ENCODE measurements around the gene WDFY4.

DNA sequence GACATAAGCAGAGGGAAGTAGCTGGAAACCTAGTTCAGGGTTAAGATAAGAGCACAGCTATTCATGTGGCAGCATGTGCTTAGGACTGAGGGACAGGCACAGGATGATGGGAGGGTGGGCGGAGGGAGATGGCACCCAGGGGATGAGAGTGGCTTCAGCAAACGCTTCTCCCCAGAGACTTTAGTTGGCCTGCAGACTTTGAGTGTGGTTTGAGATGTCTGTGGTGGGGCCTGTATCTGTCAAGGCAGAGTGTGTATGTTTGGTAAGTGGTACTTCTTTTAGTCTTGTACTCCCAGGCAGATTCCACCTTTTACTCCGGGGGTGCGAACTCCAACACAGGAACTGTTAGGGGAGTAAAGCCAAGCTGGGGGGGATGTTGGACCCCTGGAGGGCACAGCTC is 88.9 kb downstream of the WDFY4 start:
- TF ChIP-seq SP1 (IDR thresholded peaks at IDR 0.05) (no peak), SP1 (CRISPR knock-in tag; IDR thresholded peaks at IDR 0.05) (no peak), PAF1 (CRISPR knock-in tag; IDR thresholded peaks at IDR 0.05) (no peak), PCBP2 (optimal IDR thresholded peaks at IDR 0.05; ENCODE audit: low read depth, low read length, poor library complexity, severe bottlenecking) (no peak), POLR2AphosphoS5 (IDR thresholded peaks at IDR 0.05; ENCODE audit: low read depth, low read length) (no peak), CTCF (CRISPR knock-in tag; IDR thresholded peaks at IDR 0.05) (no peak), BCL6 (CRISPR knock-in tag; IDR thresholded peaks at IDR 0.05) (no peak), NR2C2 (CRISPR knock-in tag; IDR thresholded peaks at IDR 0.05; ENCODE audit: borderline replicate concordance) (no peak), TAF1 (CRISPR knock-in tag; IDR thresholded peaks at IDR 0.05) (no peak), ISL2 (CRISPR knock-in tag; IDR thresholded peaks at IDR 0.05) (no peak), ZNF660 (CRISPR knock-in tag; IDR thresholded peaks at IDR 0.05; ENCODE audit: borderline replicate concordance, low read depth) (no peak), NFKBIZ (CRISPR knock-in tag; IDR thresholded peaks at IDR 0.05) (no peak), EP300 (IDR thresholded peaks at IDR 0.05; ENCODE audit: low read depth in 2 of 2, low read length in 2 of 2) (no peak), EP300 (CRISPR knock-in tag; IDR thresholded peaks at IDR 0.05; ENCODE audit: borderline replicate concordance) (no peak), HOXA5 (CRISPR knock-in tag; IDR thresholded peaks at IDR 0.05) (no peak)
- TF ChIP-seq, protein P1, sequence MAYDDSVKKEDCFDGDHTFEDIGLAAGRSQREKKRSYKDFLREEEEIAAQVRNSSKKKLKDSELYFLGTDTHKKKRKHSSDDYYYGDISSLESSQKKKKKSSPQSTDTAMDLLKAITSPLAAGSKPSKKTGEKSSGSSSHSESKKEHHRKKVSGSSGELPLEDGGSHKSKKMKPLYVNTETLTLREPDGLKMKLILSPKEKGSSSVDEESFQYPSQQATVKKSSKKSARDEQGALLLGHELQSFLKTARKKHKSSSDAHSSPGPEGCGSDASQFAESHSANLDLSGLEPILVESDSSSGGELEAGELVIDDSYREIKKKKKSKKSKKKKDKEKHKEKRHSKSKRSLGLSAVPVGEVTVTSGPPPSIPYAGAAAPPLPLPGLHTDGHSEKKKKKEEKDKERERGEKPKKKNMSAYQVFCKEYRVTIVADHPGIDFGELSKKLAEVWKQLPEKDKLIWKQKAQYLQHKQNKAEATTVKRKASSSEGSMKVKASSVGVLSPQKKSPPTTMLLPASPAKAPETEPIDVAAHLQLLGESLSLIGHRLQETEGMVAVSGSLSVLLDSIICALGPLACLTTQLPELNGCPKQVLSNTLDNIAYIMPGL (CRISPR knock-in tag; IDR thresholded peaks at IDR 0.05; ENCODE audit: borderline replicate concordance in 1 of 2, low read depth in 1 of 2): no peak

All from HepG2 (cell line).